ENCODE measurements around the gene RAB12. TPM values are rescaled to one million over a fixed set of nuclear protein-coding genes. Genes with fewer than 3 reads are reported as not detected.

Gene RAB12
- total and polyA plus RNA-seq, 2 of the 8 experiments (the other 6 are each of a cell fraction or from before 2014, with no cell fraction given): 19.7 to 45.9 TPM

DNA sequence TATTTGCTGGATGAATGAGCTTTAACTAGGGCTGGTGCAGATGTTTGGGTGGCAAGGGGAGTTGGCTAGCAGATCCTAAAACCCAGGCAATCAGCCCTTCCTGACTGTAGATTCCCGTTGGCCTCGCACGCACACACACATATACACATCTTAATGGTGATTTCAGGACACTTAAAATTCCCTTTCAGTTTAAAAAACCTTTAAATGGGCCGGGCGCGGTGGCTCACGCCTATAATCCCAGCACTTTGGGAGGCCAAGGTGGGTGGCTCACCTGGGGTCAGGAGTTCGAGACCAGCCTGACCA lies 76.6 kb downstream of the RAB12 start (continued):
- TF ChIP-seq TAF1 (IDR thresholded peaks at IDR 0.05; ENCODE audit: low read depth, low read length) (no peak), CBX8 (IDR thresholded peaks at IDR 0.05; ENCODE audit: borderline replicate concordance, low read depth, low read length) (no peak)
